ENCODE measurements around the gene SEC14L3.

DNA sequence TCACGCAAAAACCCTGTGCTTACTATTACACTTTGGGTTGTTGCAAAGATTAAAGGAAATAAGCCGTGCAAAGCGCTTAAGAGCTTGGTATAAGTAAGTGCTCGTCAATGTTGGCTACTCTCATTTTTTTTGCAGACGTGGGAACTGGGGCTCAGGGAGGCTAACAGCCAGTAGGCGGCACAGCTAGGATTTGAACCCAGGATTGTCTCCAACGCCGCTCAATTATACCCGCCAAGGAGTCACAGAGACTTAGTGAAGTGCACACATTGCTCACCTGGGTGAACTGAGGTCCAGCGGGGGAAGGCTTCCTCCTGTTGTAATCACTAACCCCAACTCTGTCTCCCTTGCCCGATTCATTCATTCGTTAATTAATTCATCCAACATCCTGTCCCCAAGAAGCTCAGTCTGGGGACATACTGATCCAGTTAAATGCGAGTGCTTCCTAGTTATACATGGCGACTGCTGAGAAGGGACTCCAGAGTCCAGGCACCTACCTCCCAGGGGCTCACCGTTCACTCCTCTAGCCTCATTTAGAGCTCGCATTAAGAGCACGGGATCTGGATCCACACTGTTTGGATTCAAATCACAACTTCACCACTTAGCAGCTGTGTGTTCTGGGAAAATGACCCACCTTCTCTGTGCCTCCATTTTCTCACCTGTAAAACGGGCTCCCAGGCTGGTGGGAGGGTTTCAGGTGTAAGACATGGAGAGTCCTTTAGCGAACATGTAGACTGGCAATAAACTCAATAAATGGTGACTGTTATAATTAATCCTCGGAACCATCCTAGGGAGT is 47.1 kb downstream of the SEC14L3 start:
- TF ChIP-seq, protein P1, sequence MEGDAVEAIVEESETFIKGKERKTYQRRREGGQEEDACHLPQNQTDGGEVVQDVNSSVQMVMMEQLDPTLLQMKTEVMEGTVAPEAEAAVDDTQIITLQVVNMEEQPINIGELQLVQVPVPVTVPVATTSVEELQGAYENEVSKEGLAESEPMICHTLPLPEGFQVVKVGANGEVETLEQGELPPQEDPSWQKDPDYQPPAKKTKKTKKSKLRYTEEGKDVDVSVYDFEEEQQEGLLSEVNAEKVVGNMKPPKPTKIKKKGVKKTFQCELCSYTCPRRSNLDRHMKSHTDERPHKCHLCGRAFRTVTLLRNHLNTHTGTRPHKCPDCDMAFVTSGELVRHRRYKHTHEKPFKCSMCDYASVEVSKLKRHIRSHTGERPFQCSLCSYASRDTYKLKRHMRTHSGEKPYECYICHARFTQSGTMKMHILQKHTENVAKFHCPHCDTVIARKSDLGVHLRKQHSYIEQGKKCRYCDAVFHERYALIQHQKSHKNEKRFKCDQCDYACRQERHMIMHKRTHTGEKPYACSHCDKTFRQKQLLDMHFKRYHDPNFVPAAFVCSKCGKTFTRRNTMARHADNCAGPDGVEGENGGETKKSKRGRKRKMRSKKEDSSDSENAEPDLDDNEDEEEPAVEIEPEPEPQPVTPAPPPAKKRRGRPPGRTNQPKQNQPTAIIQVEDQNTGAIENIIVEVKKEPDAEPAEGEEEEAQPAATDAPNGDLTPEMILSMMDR (IDR thresholded peaks at IDR 0.05; ENCODE audit: low read length) = peak; percentile 16
- no peak for TF ChIP-seq EZH2phosphoT487 (IDR thresholded peaks at IDR 0.05; ENCODE audit: low read length)

All from MM.1S (cell line).